AG04449 (cell line): Measurements from ENCODE around the gene SKP1.

Experiments
- CTCF ChIA-PET: fragments of 350-600 bp; formaldehyde crosslinking; extraction: SDS; loops from one replicate; lab custom pipeline; 2021; ENCODE audit warnings: antibody characterized with exemption; lab: Yijun Ruan, JAX
- POLR2A ChIA-PET: fragments of 400-600, 350-600 bp; formaldehyde crosslinking; extraction: SDS; loops from one replicate; lab custom pipeline; 2020; ENCODE audit warnings: antibody characterized with exemption, inconsistent platforms; lab: Yijun Ruan, JAX
- DNase-seq: peaks from one replicate; pipeline ENCODE4 v3.0.0-alpha.2; 2010; ENCODE audit warnings: low read depth, low spot score
- H3K4me3 ChIP-seq: 2 replicates; pipeline ENCODE4 v1.5.1; 2011; ENCODE audit warnings: low read depth, mild to moderate bottlenecking, control low read depth, low read length
- CTCF ChIP-seq: IDR thresholded peaks from one replicate; pipeline ENCODE4 v1.5.1; 2011; ENCODE audit warnings: mild to moderate bottlenecking, moderate library complexity, low read length, control low read depth, inconsistent platforms; ENCODE audit not compliant: insufficient read depth; ENCODE audit errors: missing control alignments

SKP1 gene

GRCh38 chr5:134100283-134101091 is 76.3 kb downstream of the SKP1 start:
- H3K4me3 ChIP-seq, result no peak overlapping the region
- ChIA-PET CTCF (interaction anchor here (0.9 to 7.2 kb wide), 19 partner anchors 8 to 189 kb away, joined by 3 to 89 read pairs (median 3); partner anchors contain the start of gene TCF7), POLR2A (no interaction called here)
- DNase-seq, result no peak
- TF ChIP-seq CTCF, result no peak

GRCh38 chr5:134099939-134100282 is 76.8 kb downstream of the SKP1 start:
- TF ChIP-seq CTCF, result no peak
- CTCF ChIA-PET, result interaction anchor here (1.3 to 7.2 kb wide), 12 partner anchors 10 to 190 kb away, joined by 3 to 89 read pairs (median 4); partner anchors contain the start of gene TCF7
- no peak for DNase-seq
- no peak overlapping the region for H3K4me3 ChIP-seq
- POLR2A ChIA-PET, result no interaction called here

GRCh38 chr5:134099288-134099872 is 77.4 kb downstream of the SKP1 start:
- ChIA-PET POLR2A (no interaction called here), CTCF (interaction anchor here (1.3 to 7.2 kb wide), 5 partner anchors 10 to 190 kb away, joined by 3 to 89 read pairs (median 28); partner anchors contain the start of gene TCF7)

More at GRCh38 chr5:134099288-134099872, 77.4 kb downstream of the SKP1 start:
- no peak for DNase-seq
- no peak for TF ChIP-seq CTCF
- no peak overlapping the region for H3K4me3 ChIP-seq
